ENCODE measurements around the gene TMOD1. TPM values are rescaled to one million over a fixed set of nuclear protein-coding genes. Genes with fewer than 3 reads are reported as not detected.

The TMOD1 gene
- total RNA-seq, 1 donor from 2014 or later: 1.9 TPM

GRCh38 chr9:97558701-97559101 lies 57.2 kb downstream of the TMOD1 start:
- H3K4me3 Mint-ChIP-seq: no peak overlapping the region
- intact Hi-C loops (cut with micrococcal nuclease): no loop called here
- DNase-seq (no peak), ATAC-seq (ENCODE audit: low read depth) (no peak)
- TF ChIP-seq, protein P1, sequence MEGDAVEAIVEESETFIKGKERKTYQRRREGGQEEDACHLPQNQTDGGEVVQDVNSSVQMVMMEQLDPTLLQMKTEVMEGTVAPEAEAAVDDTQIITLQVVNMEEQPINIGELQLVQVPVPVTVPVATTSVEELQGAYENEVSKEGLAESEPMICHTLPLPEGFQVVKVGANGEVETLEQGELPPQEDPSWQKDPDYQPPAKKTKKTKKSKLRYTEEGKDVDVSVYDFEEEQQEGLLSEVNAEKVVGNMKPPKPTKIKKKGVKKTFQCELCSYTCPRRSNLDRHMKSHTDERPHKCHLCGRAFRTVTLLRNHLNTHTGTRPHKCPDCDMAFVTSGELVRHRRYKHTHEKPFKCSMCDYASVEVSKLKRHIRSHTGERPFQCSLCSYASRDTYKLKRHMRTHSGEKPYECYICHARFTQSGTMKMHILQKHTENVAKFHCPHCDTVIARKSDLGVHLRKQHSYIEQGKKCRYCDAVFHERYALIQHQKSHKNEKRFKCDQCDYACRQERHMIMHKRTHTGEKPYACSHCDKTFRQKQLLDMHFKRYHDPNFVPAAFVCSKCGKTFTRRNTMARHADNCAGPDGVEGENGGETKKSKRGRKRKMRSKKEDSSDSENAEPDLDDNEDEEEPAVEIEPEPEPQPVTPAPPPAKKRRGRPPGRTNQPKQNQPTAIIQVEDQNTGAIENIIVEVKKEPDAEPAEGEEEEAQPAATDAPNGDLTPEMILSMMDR (IDR thresholded peaks at IDR 0.05): no peak
- H3K36me3 Mint-ChIP-seq (ENCODE audit: low read depth): no peaks in the 10 kb centered on the region
- no peaks in the 10 kb centered on the region for H3K4me1 Mint-ChIP-seq
- H3K27ac Mint-ChIP-seq: no peak overlapping the region
- POLR2A ChIA-PET: no interaction called here
- CTCF ChIA-PET: no interaction called here
- H3K9me3 Mint-ChIP-seq: no peaks in the 10 kb centered on the region
- H3K27me3 Mint-ChIP-seq: peaks cover 22% of the 10 kb centered on the region

DNA sequence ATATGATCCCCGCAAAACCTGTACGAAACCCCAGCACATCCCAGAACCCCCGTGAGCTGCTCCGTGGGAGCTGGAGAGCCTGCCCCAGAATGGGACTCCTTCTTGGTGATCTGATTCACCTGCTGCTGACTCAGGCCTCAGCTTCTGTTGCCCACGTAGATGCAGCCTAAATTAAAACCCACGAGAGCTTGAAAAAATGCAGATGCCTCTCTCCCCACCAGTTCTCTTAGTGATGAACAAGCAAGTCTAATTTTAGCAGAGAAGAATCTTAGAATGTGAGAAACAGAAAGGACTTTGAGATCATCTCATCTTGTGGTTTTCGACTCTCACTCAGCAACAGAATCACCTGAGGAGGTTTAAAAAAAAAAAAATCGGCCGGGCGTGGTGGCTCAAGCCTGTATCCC lies 57.6 kb downstream of the TMOD1 start:
- DNase-seq (no peak), ATAC-seq (ENCODE audit: low read depth) (no peak)
- no peaks in the 10 kb centered on the region for H3K4me1 Mint-ChIP-seq
- H3K27me3 Mint-ChIP-seq: peaks cover 22% of the 10 kb centered on the region
- no peak overlapping the region for H3K4me3 Mint-ChIP-seq
- H3K36me3 Mint-ChIP-seq (ENCODE audit: low read depth): no peaks in the 10 kb centered on the region
- CTCF ChIA-PET: no interaction called here
- intact Hi-C loops (cut with micrococcal nuclease): no loop called here
- no peak overlapping the region for H3K27ac Mint-ChIP-seq
- TF ChIP-seq, protein P1 (IDR thresholded peaks at IDR 0.05): no peak
- H3K9me3 Mint-ChIP-seq: no peaks in the 10 kb centered on the region
- POLR2A ChIA-PET: no interaction called here

DNA sequence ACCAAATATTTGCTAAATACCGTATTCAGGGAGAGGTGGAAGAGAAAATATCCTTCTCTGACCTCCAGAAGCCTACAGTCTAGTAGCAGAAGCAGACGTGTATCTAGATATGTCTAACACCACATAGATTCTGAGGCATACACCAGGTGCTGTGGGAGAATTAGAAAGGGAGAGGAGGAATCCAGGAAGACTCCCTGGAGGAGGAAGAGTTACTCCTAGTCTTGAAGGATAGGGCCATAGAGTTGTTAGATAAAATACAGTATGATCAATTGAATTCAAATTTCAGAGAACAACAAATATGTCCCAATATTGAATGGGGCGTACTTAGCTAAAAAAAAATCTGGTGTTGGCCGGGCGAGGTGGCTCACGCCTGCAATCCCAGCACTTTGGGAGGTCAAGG lies 58.7 kb downstream of the TMOD1 start:
- intact Hi-C loops (cut with micrococcal nuclease): no loop called here
- H3K27me3 Mint-ChIP-seq: peaks cover 22% of the 10 kb centered on the region
- ATAC-seq (ENCODE audit: low read depth): no peak
- no peaks in the 10 kb centered on the region for H3K4me1 Mint-ChIP-seq
- no peak for DNase-seq
- POLR2A ChIA-PET: no interaction called here
- TF ChIP-seq, protein P1 (IDR thresholded peaks at IDR 0.05): no peak
- CTCF ChIA-PET: no interaction called here
- H3K4me3 Mint-ChIP-seq: no peak overlapping the region
- no peaks in the 10 kb centered on the region for H3K9me3 Mint-ChIP-seq
- no peaks in the 10 kb centered on the region for H3K36me3 Mint-ChIP-seq (ENCODE audit: low read depth)
- no peak overlapping the region for H3K27ac Mint-ChIP-seq

DNA sequence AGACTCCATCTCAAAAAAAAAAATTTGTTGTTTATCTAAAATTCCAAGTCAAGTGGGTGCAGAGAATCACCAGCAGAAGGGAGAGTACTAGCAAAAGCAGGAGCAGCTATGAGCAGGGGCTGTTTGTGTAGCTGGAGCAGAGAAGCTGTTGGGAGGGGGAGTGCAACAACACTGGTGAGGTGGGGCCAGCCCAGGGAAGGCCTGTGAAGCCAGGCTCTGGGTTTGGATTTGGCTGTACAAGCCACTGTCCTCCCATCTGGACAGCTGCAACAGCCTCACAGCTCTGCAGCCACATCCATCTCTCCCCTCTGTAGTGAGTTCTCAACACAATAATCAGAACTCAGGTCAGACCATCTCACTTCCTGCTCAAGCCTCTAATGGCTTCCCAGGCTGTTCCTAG lies 59.4 kb downstream of the TMOD1 start:
- TF ChIP-seq, protein P1 (IDR thresholded peaks at IDR 0.05): no peak

DNA sequence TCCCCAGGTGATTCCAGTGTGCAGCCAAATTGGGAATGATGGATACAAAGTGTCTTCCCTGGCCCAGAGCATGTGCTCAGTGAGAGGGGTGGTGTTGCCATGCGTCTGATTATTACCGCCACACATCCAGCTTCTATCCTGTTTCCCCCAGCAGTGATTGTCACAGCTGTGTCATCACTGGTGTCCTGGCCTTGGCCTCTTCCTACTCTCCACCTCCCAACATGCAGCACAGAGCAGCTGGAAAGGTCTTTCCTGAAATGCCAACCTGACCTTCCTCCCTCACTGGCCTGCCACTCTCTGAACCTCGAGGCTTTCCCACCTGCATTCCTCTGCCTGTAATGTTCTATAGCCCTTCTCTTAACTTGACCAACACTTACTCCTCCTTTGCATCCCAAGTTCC lies 60.0 kb downstream of the TMOD1 start:
- H3K9me3 Mint-ChIP-seq: no peaks in the 10 kb centered on the region
- CTCF ChIA-PET: no interaction called here
- ATAC-seq (ENCODE audit: low read depth) (no peak), DNase-seq (no peak)
- no peaks in the 10 kb centered on the region for H3K36me3 Mint-ChIP-seq (ENCODE audit: low read depth)
- no peak overlapping the region for H3K27ac Mint-ChIP-seq
- H3K4me3 Mint-ChIP-seq: no peak overlapping the region
- peaks cover 18% of the 10 kb centered on the region for H3K27me3 Mint-ChIP-seq
- intact Hi-C loops (cut with micrococcal nuclease): no loop called here
- POLR2A ChIA-PET: no interaction called here
- TF ChIP-seq, protein P1 (IDR thresholded peaks at IDR 0.05): no peak
- H3K4me1 Mint-ChIP-seq: no peaks in the 10 kb centered on the region

More for the DNA sequence above, 59.4 kb downstream of the TMOD1 start:
- ATAC-seq (ENCODE audit: low read depth) (no peak), DNase-seq (no peak)
- ChIA-PET CTCF (no interaction called here), POLR2A (no interaction called here)
- Mint-ChIP-seq H3K4me1 (no peaks in the 10 kb centered on the region), H3K9me3 (no peaks in the 10 kb centered on the region), H3K36me3 (ENCODE audit: low read depth) (no peaks in the 10 kb centered on the region), H3K4me3 (no peak overlapping the region), H3K27me3 (peaks cover 20% of the 10 kb centered on the region), H3K27ac (no peak overlapping the region)
- intact Hi-C loops (cut with micrococcal nuclease): no loop called here
